ENCODE data around the gene MLF2. TPM values are rescaled to one million over a fixed set of nuclear protein-coding genes. Genes with fewer than 3 reads are reported as not detected.

The MLF2 gene
- total RNA-seq, 1 experiment from 2014 or later = 303 TPM

DNA sequence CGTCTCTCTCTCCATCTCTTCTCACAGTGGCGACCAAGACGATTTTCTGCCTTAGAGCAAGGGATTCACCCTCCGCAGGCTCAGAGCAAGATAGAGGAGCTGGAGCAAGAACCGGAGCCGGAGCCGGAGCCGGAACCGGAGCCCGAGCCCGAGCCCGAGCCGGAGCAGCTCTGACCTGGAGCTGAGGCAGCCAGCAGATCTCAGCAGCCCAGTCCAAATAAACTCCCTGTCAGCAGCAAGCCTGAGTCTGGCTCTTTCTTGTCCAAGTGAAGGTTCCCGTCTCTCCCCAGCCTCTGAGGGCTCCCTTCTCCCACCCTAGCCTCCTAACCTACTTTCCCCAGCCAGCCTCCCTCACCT is 25.3 kb upstream of the MLF2 start:
- Mint-ChIP-seq H3K36me3 (ENCODE audit: insufficient read depth, unreplicated experiment) (no peaks in the 10 kb centered on the region), H3K9me3 (ENCODE audit: unreplicated experiment) (no peaks in the 10 kb centered on the region), H3K27ac (ENCODE audit: unreplicated experiment) (peak overlapping the region; percentile 58), H3K4me3 (ENCODE audit: unreplicated experiment) (peak overlapping the region; percentile 81), H3K4me1 (ENCODE audit: low read depth, unreplicated experiment) (peaks cover 43% of the 10 kb centered on the region), H3K27me3 (ENCODE audit: insufficient read depth, unreplicated experiment) (no peaks in the 10 kb centered on the region)
- H3K36me3 ChIP-seq (ENCODE audit: control insufficient read depth, insufficient read depth, low read length) = 0 out of 2 replicates have a peak, but pooled peaks cover under 1% of the 10 kb centered on the region
- no peaks in the 10 kb centered on the region for H3K27me3 ChIP-seq (replicated peaks; ENCODE audit: control insufficient read depth, insufficient read depth, low read length)
- peak; percentile 70 to 80 for DNase-seq
- H3K4me3 ChIP-seq (ENCODE audit: low read depth, low read length) = peak overlapping the region; percentile 44
- peaks cover 31% of the 10 kb centered on the region for H3K4me1 ChIP-seq
- no TSS peak for BruUV-seq (replicated peaks)
- ChIA-PET CTCF (interaction anchor here (0.6 to 3.1 kb wide), 10 partner anchors 10 to 240 kb away, joined by 3 to 51 read pairs (median 4); partner anchors contain the start of genes COPS7A, LPCAT3, MLF2 and PTMS), POLR2A (interaction anchor here (0.6 to 2.3 kb wide), 4 partner anchors 12 to 238 kb away, joined by 3 to 20 read pairs (median 6); partner anchors contain the start of genes MLF2, PTMS and USP5)
- intact Hi-C loops (cut with micrococcal nuclease; ENCODE audit: unreplicated experiment) = loop anchor here (2.0 to 5.0 kb wide), 4 partner anchors 56 to 211 kb away; partner anchors contain the start of genes COPS7A and NOP2
- no peaks in the 10 kb centered on the region for H3K9me3 ChIP-seq
- TF ChIP-seq, protein P1, sequence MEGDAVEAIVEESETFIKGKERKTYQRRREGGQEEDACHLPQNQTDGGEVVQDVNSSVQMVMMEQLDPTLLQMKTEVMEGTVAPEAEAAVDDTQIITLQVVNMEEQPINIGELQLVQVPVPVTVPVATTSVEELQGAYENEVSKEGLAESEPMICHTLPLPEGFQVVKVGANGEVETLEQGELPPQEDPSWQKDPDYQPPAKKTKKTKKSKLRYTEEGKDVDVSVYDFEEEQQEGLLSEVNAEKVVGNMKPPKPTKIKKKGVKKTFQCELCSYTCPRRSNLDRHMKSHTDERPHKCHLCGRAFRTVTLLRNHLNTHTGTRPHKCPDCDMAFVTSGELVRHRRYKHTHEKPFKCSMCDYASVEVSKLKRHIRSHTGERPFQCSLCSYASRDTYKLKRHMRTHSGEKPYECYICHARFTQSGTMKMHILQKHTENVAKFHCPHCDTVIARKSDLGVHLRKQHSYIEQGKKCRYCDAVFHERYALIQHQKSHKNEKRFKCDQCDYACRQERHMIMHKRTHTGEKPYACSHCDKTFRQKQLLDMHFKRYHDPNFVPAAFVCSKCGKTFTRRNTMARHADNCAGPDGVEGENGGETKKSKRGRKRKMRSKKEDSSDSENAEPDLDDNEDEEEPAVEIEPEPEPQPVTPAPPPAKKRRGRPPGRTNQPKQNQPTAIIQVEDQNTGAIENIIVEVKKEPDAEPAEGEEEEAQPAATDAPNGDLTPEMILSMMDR (IDR thresholded peaks at IDR 0.05; ENCODE audit: insufficient read depth in 1 of 2, low read depth in 1 of 2, low read length in 1 of 2, severe bottlenecking in 1 of 2, unreplicated experiment in 1 of 2) = no peak

DNA sequence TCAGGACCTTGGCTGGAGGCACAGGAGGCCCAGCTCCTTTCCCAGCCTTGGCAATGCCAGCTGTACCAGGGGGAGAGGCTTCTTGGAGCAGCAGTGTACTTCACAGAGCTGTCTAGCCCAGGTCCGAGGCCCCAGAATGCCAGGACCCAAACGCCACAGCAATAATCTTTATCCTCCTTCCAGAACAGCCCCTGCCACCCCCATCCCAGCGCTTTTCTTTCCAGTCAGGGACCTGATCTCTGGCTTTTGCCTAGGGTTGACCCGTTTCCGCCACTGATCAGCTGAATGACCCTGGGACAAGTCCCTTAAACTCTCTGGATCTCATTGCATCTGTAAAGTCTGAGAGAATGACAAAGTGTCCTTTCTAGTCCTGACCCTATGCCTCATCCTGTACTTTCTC is 24.4 kb upstream of the MLF2 start:
- DNase-seq = no peak
- POLR2A ChIA-PET = interaction anchor here (1.1 to 2.3 kb wide), 2 partner anchors 11 to 24 kb away, joined by 5 to 20 read pairs; partner anchors contain the start of genes MLF2 and PTMS
- H3K4me3 Mint-ChIP-seq (ENCODE audit: unreplicated experiment) = no peak overlapping the region
- Histone ChIP-seq H3K27me3 (replicated peaks; ENCODE audit: control insufficient read depth, insufficient read depth, low read length) (no peaks in the 10 kb centered on the region), H3K4me3 (ENCODE audit: low read depth, low read length) (no peak overlapping the region), H3K4me1 (peaks cover 31% of the 10 kb centered on the region), H3K9me3 (no peaks in the 10 kb centered on the region), H3K36me3 (ENCODE audit: control insufficient read depth, insufficient read depth, low read length) (0 out of 2 replicates have a peak, but pooled peaks cover 1% of the 10 kb centered on the region)
- BruUV-seq (replicated peaks) = no TSS peak
- no peak overlapping the region for H3K27ac Mint-ChIP-seq (ENCODE audit: unreplicated experiment)
- TF ChIP-seq, protein P1 (IDR thresholded peaks at IDR 0.05; ENCODE audit: insufficient read depth in 1 of 2, low read depth in 1 of 2, low read length in 1 of 2, severe bottlenecking in 1 of 2, unreplicated experiment in 1 of 2) = no peak
- H3K36me3 Mint-ChIP-seq (ENCODE audit: insufficient read depth, unreplicated experiment) = no peaks in the 10 kb centered on the region
- CTCF ChIA-PET = interaction anchor here (0.6 to 3.1 kb wide), 2 partner anchors 11 to 24 kb away, joined by 3 to 51 read pairs; partner anchors contain the start of genes MLF2 and PTMS
- peaks cover 43% of the 10 kb centered on the region for H3K4me1 Mint-ChIP-seq (ENCODE audit: low read depth, unreplicated experiment)
- no peaks in the 10 kb centered on the region for H3K9me3 Mint-ChIP-seq (ENCODE audit: unreplicated experiment)
- H3K27me3 Mint-ChIP-seq (ENCODE audit: insufficient read depth, unreplicated experiment) = no peaks in the 10 kb centered on the region
- intact Hi-C loops (cut with micrococcal nuclease; ENCODE audit: unreplicated experiment) = loop anchor here (5.0 kb wide), 2 partner anchors 55 to 210 kb away; partner anchors contain the start of genes COPS7A and NOP2

DNA sequence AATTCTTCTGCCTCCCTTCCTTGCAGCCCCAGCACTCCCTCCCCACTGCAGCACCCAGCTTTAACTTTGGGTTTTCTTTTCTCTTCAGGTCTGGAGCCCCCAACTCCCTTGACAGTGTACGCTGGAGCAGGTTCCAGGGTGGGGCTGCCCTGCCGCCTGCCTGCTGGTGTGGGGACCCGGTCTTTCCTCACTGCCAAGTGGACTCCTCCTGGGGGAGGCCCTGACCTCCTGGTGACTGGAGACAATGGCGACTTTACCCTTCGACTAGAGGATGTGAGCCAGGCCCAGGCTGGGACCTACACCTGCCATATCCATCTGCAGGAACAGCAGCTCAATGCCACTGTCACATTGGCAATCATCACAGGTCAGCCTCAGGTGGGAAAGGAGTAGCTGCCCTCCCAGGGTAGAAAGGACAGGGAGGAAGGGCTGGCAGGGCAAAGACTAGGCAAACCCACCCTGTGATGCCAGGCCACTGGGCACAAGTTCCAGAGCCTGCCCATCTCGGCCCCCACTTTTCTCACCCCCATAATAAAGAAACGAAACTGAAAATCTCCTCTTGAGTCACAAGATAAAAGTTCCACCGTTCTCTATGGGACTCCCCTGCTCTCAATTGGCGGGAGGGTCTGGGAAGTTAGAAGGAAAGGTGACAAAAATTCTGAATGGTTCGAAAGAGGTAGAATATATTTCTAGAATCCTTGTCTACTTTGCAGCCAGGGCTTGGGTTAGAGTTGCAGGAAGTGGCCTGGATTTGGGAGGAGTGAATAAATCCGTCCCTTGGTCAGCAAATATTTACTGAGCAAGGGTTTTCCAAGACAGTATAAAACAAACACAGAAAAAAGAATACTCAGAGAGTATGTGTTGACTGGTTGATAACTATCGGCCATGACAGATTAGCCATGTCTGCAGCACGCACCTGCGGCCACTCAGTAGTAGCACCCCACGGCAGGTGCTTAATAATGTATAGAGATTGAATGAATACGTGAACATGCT is 22.5 kb upstream of the MLF2 start:
- H3K36me3 ChIP-seq (ENCODE audit: control insufficient read depth, insufficient read depth, low read length) = peaks cover 9% of the 10 kb centered on the region; the same call in 1 of the 2 replicates
- Mint-ChIP-seq H3K27me3 (ENCODE audit: insufficient read depth, unreplicated experiment) (no peaks in the 10 kb centered on the region), H3K27ac (ENCODE audit: unreplicated experiment) (peak overlapping the region; percentile 5), H3K4me3 (ENCODE audit: unreplicated experiment) (peak overlapping the region; percentile 0), H3K36me3 (ENCODE audit: insufficient read depth, unreplicated experiment) (no peaks in the 10 kb centered on the region), H3K4me1 (ENCODE audit: low read depth, unreplicated experiment) (peaks cover 49% of the 10 kb centered on the region), H3K9me3 (ENCODE audit: unreplicated experiment) (no peaks in the 10 kb centered on the region)
- H3K4me3 ChIP-seq (ENCODE audit: low read depth, low read length) = no peak overlapping the region
- intact Hi-C loops (cut with micrococcal nuclease; ENCODE audit: unreplicated experiment) = loop anchor here (5.0 kb wide), 2 partner anchors 53 to 208 kb away; partner anchors contain the start of genes COPS7A and NOP2
- H3K4me1 ChIP-seq = peaks cover 31% of the 10 kb centered on the region
- ChIA-PET POLR2A (interaction anchor here (1.4 kb wide), 1 partner anchor 9 kb away, joined by 8 read pairs; the partner anchor contains the start of gene PTMS), CTCF (interaction anchor here (1.8 to 2.2 kb wide), 2 partner anchors 9 to 22 kb away, joined by 9 to 10 read pairs; partner anchors contain the start of genes MLF2 and PTMS)
- no peaks in the 10 kb centered on the region for H3K9me3 ChIP-seq
- TF ChIP-seq, protein P1 (IDR thresholded peaks at IDR 0.05; ENCODE audit: insufficient read depth in 1 of 2, low read depth in 1 of 2, low read length in 1 of 2, severe bottlenecking in 1 of 2, unreplicated experiment in 1 of 2) = no peak
- peak in 1 of 2 experiments; percentile 39 for DNase-seq
- no TSS peak for BruUV-seq (replicated peaks)
- H3K27me3 ChIP-seq (replicated peaks; ENCODE audit: control insufficient read depth, insufficient read depth, low read length) = no peaks in the 10 kb centered on the region
